SK-N-SH treated with all-trans-retinoic acid at 6 μM for 48 hours (cell line): ENCODE data around the gene CORO1C.

Experiments
- ARNTL ChIP-seq: fragments of 450-650 bp; formaldehyde crosslinking; IDR thresholded peaks from 2 replicates; pipeline ENCODE4 v1.5.0; 2020; ENCODE audit warnings: low read depth, mild to moderate bottlenecking, moderate library complexity, borderline replicate concordance
- CREB5 ChIP-seq: fragments of 250-450 bp; sonication (Bioruptor Pico); IDR thresholded peaks from 2 replicates; pipeline ENCODE4 v1.5.1; 2020; ENCODE audit warnings: low read depth, mild to moderate bottlenecking, moderate library complexity
- PPARA ChIP-seq: fragments of 250-450 bp; sonication (Bioruptor Pico); IDR thresholded peaks from 2 replicates; pipeline ENCODE4 v1.5.0; 2020; ENCODE audit warnings: mild to moderate bottlenecking, borderline replicate concordance
- TSHZ2 ChIP-seq: fragments of 250-450 bp; sonication (Bioruptor Pico); IDR thresholded peaks from 2 replicates; pipeline ENCODE4 v1.5.0; 2020; ENCODE audit warnings: mild to moderate bottlenecking, moderate library complexity
- ZFP3 ChIP-seq: fragments of 250-450 bp; sonication (Bioruptor Pico); IDR thresholded peaks from 2 replicates; pipeline ENCODE4 v1.5.0; 2020; ENCODE audit warnings: mild to moderate bottlenecking, moderate library complexity
- TF ChIP-seq, protein P1 (sequence below): fragments of 250-450 bp; sonication (Bioruptor Pico); IDR thresholded peaks from 2 replicates; pipeline ENCODE4 v1.8.0; 2020; ENCODE audit warnings: mild to moderate bottlenecking, moderate library complexity, borderline replicate concordance

GRCh38 chr12:108641446-108642268 is 89.7 kb downstream of the CORO1C start:
- TF ChIP-seq ARNTL: no peak
- no peak for TF ChIP-seq CREB5
- no peak for TF ChIP-seq ZFP3 (CRISPR knock-in tag)
- TF ChIP-seq, protein P1, sequence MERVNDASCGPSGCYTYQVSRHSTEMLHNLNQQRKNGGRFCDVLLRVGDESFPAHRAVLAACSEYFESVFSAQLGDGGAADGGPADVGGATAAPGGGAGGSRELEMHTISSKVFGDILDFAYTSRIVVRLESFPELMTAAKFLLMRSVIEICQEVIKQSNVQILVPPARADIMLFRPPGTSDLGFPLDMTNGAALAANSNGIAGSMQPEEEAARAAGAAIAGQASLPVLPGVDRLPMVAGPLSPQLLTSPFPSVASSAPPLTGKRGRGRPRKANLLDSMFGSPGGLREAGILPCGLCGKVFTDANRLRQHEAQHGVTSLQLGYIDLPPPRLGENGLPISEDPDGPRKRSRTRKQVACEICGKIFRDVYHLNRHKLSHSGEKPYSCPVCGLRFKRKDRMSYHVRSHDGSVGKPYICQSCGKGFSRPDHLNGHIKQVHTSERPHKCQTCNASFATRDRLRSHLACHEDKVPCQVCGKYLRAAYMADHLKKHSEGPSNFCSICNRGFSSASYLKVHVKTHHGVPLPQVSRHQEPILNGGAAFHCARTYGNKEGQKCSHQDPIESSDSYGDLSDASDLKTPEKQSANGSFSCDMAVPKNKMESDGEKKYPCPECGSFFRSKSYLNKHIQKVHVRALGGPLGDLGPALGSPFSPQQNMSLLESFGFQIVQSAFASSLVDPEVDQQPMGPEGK (CRISPR knock-in tag): no peak
- TF ChIP-seq TSHZ2 (CRISPR knock-in tag): no peak
- TF ChIP-seq PPARA (CRISPR knock-in tag): no peak
